Nephron progenitor cell (in vitro differentiated cells): ENCODE measurements around the gene MRTFB.
A peak's percentile ranks its signal among the peaks of the same experiment; 100 is the strongest.
"Not testable (repeated sequence)": the region's sequence is repeated elsewhere in the genome, so short reads cannot be mapped to it uniquely, and the experiment has no call there.

Source experiments
- DNase-seq: peaks from one replicate; pipeline ENCODE4 v3.0.0; 2021
- H3K27ac Mint-ChIP-seq: 2 replicates; pipeline ENCODE4 v1.8.0; 2021; ENCODE audit warnings: mild to moderate bottlenecking, moderate library complexity, mixed read lengths
- H3K27me3 Mint-ChIP-seq: 2 replicates; pipeline ENCODE4 v1.8.0; 2021; ENCODE audit warnings: mild to moderate bottlenecking, low read depth, mixed read lengths; ENCODE audit not compliant: poor library complexity
- H3K36me3 Mint-ChIP-seq: 2 replicates; pipeline ENCODE4 v1.8.0; 2021; ENCODE audit warnings: low read depth, mixed read lengths
- H3K4me1 Mint-ChIP-seq: 2 replicates; pipeline ENCODE4 v1.8.0; 2021; ENCODE audit warnings: mixed read lengths
- H3K4me3 Mint-ChIP-seq: 2 replicates; pipeline ENCODE4 v1.8.0; 2021; ENCODE audit warnings: mild to moderate bottlenecking, moderate library complexity, mixed read lengths
- H3K9me3 Mint-ChIP-seq: 2 replicates; pipeline ENCODE4 v1.8.0; 2021; ENCODE audit warnings: mild to moderate bottlenecking, moderate library complexity, mixed read lengths
- TF ChIP-seq, protein P1 (sequence below): fragments of 200-600 bp; sonication (generic); IDR thresholded peaks from 2 replicates; pipeline ENCODE4 v1.5.0; 2021; ENCODE audit warnings: antibody characterized with exemption

The MRTFB gene

DNA sequence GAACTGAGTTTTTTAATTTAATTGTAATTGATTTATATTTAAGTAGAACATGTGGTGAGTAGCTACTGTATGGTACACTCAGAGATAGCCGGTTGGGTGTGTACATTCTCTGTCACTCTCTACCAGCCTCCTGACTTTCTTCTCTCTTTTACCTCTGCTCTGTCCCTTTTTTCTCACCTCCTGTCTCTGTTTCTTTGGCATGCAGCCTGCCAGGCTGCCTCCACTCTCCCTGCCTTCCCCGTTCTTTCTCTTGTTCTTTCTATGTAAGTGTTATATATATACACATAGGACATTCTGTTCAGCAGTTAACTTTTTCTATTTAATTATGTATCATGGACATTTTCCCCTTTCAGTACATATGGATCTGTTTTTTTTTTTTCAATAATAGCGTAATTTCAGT, 50.8 kb downstream of the MRTFB start:
- TF ChIP-seq, protein P1, sequence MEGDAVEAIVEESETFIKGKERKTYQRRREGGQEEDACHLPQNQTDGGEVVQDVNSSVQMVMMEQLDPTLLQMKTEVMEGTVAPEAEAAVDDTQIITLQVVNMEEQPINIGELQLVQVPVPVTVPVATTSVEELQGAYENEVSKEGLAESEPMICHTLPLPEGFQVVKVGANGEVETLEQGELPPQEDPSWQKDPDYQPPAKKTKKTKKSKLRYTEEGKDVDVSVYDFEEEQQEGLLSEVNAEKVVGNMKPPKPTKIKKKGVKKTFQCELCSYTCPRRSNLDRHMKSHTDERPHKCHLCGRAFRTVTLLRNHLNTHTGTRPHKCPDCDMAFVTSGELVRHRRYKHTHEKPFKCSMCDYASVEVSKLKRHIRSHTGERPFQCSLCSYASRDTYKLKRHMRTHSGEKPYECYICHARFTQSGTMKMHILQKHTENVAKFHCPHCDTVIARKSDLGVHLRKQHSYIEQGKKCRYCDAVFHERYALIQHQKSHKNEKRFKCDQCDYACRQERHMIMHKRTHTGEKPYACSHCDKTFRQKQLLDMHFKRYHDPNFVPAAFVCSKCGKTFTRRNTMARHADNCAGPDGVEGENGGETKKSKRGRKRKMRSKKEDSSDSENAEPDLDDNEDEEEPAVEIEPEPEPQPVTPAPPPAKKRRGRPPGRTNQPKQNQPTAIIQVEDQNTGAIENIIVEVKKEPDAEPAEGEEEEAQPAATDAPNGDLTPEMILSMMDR, result no peak
- Mint-ChIP-seq H3K36me3 (peaks cover 35% of the 10 kb centered on the region), H3K27me3 (no peaks in the 10 kb centered on the region), H3K4me3 (no peak overlapping the region), H3K4me1 (peaks cover 26% of the 10 kb centered on the region), H3K27ac (no peak overlapping the region), H3K9me3 (peaks cover 11% of the 10 kb centered on the region)
- DNase-seq, result no peak

DNA sequence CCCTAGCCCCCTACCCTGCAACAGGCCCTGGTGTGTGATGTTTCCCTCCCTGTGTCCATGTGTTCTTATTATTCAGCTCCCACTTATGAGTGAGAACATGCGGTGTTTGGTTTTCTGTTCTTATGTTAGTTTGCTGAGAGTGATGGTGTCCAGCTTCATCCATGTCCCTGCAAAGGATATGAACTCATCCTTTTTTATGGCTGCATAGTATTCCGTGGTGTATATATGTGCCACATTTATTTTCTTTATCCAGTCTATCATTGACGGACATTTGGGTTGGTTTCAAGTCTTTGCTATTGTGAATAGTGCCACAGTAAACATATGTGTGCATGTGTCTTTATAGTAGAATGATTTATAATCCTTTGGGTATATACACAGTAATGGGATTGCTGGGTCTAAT, 51.3 kb downstream of the MRTFB start:
- Mint-ChIP-seq H3K4me1 (peaks cover 27% of the 10 kb centered on the region), H3K36me3 (peaks cover 35% of the 10 kb centered on the region), H3K9me3 (peaks cover 11% of the 10 kb centered on the region)
- not testable (repeated sequence) for H3K4me3 Mint-ChIP-seq, DNase-seq, H3K27ac Mint-ChIP-seq, H3K27me3 Mint-ChIP-seq

DNA sequence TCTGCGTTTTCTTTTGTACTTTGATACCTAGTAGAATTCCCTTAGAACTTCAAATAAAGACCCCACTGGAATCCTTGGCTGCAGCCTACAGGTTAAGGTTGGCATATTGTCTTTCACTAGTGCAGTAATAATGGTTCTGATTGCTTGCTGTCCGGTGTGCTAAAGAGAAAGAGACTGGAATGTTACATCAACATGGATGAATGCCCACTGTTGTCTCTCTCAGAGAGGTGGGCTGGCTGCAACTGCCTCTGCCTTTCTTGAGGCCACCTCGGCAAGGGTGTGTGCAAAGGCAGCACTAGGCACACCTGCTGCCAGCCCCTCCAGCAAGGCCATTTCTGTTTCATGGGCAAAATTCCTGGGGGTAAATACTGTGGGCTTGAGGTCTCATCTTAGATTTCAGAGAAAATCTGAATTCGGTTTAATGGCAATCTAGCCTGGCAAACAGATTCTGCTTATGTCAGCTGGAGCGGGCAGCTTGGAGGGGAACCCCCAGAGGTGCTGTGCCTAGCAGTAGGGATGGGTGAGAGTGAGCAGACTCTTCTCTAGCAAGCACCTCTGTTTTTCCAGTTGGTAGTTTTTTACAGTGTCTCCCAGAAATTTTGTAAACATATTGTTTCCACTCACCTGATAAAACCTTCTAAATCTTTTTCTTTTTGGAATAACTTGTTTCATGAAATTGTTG, 54.0 kb downstream of the MRTFB start:
- TF ChIP-seq, protein P1, result no peak
- DNase-seq, result peak; percentile 16
- peaks cover 12% of the 10 kb centered on the region for H3K9me3 Mint-ChIP-seq
- H3K27ac Mint-ChIP-seq, result peak overlapping the region; percentile 80
- peaks cover 47% of the 10 kb centered on the region for H3K36me3 Mint-ChIP-seq
- H3K4me1 Mint-ChIP-seq, result peaks cover 27% of the 10 kb centered on the region
- H3K27me3 Mint-ChIP-seq, result no peaks in the 10 kb centered on the region
- H3K4me3 Mint-ChIP-seq, result no peak overlapping the region

DNA sequence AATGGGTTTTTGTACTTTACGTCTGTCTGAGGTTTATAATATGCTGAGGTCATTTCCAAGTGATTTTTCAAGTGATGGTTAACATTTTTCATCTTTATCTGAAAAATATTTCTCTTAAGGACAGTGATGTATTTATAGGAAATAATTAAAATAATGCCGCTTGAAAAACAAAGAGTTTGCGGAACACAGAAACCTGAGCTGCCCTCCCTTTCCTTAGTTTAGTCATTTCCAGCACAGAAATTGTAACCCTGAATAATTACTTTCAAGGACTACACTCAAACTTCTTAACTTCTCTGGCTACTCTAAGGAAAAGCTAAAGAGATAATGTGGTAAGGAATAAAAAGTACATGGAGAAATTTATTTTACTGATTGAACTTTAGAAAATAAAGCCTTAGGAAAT, 54.6 kb downstream of the MRTFB start:
- H3K27ac Mint-ChIP-seq, result peak overlapping the region; percentile 80
- H3K36me3 Mint-ChIP-seq, result peaks cover 48% of the 10 kb centered on the region
- H3K4me1 Mint-ChIP-seq, result peaks cover 27% of the 10 kb centered on the region
- no peak overlapping the region for H3K4me3 Mint-ChIP-seq
- peaks cover 12% of the 10 kb centered on the region for H3K9me3 Mint-ChIP-seq
- H3K27me3 Mint-ChIP-seq, result no peaks in the 10 kb centered on the region
- DNase-seq, result no peak
- TF ChIP-seq, protein P1, result no peak

DNA sequence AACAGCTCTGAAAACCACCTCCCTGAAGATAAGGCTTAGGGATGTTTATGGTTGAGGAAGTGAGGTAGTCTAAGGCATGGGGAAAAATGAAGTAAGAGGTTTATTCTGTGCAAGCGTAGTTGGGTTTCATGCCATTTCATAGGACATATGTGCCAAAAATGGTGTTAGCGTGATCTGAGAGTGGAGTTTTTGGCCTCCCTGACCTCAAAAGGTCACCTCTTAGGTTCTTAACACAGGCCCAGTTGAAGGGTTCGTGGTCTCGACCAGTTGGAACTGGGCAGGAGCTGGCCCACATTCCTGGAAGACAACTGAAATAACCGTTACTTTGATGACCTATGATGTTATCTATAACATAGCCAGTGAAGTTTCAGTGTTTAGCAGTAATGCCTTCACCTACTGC, 57.0 kb downstream of the MRTFB start:
- TF ChIP-seq, protein P1, result no peak
- Mint-ChIP-seq H3K9me3 (peaks cover 7% of the 10 kb centered on the region), H3K4me1 (peaks cover 27% of the 10 kb centered on the region), H3K27me3 (no peaks in the 10 kb centered on the region), H3K4me3 (no peak overlapping the region), H3K36me3 (peaks cover 40% of the 10 kb centered on the region), H3K27ac (peak overlapping the region; percentile 83)
- no peak for DNase-seq

DNA sequence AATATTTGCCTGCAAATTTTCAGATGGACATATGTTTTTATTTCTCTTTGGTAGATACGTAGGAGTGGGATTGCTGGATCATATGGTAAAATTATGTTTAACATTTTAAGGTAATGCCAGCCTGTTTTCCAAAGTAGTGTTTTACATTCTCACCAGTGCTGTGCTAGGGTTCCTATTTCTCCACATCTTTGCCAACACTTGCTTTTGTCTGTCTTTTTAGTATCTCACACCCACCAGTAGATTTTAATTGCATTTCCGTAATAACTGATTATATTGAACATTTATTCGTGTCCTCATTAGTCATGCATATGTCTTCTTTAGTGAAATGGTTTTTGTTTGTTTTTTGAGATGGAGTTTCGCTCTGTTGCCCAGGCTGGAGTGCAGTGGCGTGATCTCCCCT, 58.4 kb downstream of the MRTFB start:
- H3K27ac Mint-ChIP-seq, result no peak overlapping the region
- no peak for DNase-seq
- TF ChIP-seq, protein P1, result no peak
- H3K9me3 Mint-ChIP-seq, result peaks cover 6% of the 10 kb centered on the region
- H3K27me3 Mint-ChIP-seq, result no peaks in the 10 kb centered on the region
- peaks cover 25% of the 10 kb centered on the region for H3K4me1 Mint-ChIP-seq
- peaks cover 33% of the 10 kb centered on the region for H3K36me3 Mint-ChIP-seq
- H3K4me3 Mint-ChIP-seq, result no peak overlapping the region
